Kidney epithelial cell (primary cell): Measurements from ENCODE around the gene B3GNT2. TPM values are rescaled to one million over a fixed set of nuclear protein-coding genes. Genes with fewer than 3 reads are reported as not detected.

Experiments
- DNase-seq: peaks from one replicate; pipeline ENCODE4 v3.0.0-alpha.2; 2010; ENCODE audit warnings: low read depth
- H3K27me3 ChIP-seq: 2 replicates; pipeline ENCODE4 v1.6.0; 2011; ENCODE audit warnings: low read length; ENCODE audit not compliant: control insufficient read depth, insufficient read depth
- H3K36me3 ChIP-seq: 2 replicates; pipeline ENCODE4 v1.5.1; 2011; ENCODE audit warnings: low read length; ENCODE audit not compliant: control insufficient read depth, insufficient read depth
- H3K4me3 ChIP-seq: 2 replicates; pipeline ENCODE4 v1.5.1; 2011; ENCODE audit warnings: low read depth, mild to moderate bottlenecking, control low read depth, low read length
- total RNA-seq: library from RNA; depleted of rRNA; stranded (reverse); fragments of >200 nt; gene quantifications from 2 replicates; pipeline ENCODE4 v1.2.3, GENCODE V29; 2015
- TF ChIP-seq, protein P1 (sequence below): IDR thresholded peaks from 2 replicates; pipeline ENCODE4 v1.5.1; 2011; ENCODE audit warnings: mild to moderate bottlenecking, moderate library complexity, low read length, control low read depth, inconsistent platforms; ENCODE audit not compliant: insufficient read depth, poor library complexity, severe bottlenecking

B3GNT2 gene
- total RNA-seq, 1 donor from 2014 or later: 16.1 TPM

DNA sequence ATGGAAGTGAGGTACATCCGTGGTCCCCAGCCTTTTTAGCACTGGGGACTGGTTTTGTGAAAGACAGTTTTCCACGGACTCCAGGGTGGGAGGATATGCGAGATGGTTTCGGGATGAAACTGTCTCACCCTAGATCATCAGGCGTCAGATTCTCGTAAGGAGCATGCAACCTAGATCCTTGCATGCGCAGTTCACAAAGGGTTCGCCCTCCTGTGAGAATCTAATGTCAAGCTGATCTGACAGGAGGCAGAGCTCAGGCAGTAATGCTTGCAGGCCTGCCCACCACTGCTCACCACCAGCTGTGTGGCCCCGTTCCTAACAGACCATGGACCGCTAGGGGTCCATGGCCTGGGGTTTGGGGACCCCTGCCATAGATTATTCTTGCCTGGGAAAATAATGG, 11.6 kb downstream of the B3GNT2 start:
- TF ChIP-seq, protein P1, sequence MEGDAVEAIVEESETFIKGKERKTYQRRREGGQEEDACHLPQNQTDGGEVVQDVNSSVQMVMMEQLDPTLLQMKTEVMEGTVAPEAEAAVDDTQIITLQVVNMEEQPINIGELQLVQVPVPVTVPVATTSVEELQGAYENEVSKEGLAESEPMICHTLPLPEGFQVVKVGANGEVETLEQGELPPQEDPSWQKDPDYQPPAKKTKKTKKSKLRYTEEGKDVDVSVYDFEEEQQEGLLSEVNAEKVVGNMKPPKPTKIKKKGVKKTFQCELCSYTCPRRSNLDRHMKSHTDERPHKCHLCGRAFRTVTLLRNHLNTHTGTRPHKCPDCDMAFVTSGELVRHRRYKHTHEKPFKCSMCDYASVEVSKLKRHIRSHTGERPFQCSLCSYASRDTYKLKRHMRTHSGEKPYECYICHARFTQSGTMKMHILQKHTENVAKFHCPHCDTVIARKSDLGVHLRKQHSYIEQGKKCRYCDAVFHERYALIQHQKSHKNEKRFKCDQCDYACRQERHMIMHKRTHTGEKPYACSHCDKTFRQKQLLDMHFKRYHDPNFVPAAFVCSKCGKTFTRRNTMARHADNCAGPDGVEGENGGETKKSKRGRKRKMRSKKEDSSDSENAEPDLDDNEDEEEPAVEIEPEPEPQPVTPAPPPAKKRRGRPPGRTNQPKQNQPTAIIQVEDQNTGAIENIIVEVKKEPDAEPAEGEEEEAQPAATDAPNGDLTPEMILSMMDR: no peak
- Histone ChIP-seq H3K4me3 (no peak overlapping the region), H3K36me3 (peaks cover 2% of the 10 kb centered on the region), H3K27me3 (no peaks in the 10 kb centered on the region)
- DNase-seq: no peak

- H3K27me3 ChIP-seq: no peaks in the 10 kb centered on the region
- H3K4me3 ChIP-seq: no peak overlapping the region
- H3K36me3 ChIP-seq: peaks cover 2% of the 10 kb centered on the region
- no peak for DNase-seq
- TF ChIP-seq, protein P1: no peak
Measured at GRCh38 chr2:62208074-62208757, 12.3 kb downstream of the B3GNT2 start.

DNA sequence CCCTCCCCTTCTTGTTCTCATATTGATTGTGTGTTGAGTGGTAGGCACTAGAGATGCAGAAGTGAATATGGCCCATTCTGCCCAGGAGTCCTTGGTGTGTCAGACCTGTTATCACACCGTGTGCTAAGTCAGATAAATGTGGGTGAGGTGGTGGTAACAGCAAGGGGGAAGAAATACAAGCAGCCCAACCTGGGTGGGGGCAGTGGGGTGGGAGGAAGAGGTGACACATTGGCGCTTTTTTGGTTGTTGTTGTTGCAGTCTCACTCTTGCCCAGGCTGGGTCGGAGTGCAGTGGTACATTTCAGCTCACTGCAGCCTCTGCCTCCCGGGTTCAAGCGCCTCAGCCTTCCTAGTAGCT, 12.8 kb downstream of the B3GNT2 start:
- H3K36me3 ChIP-seq: peaks cover 2% of the 10 kb centered on the region
- no peaks in the 10 kb centered on the region for H3K27me3 ChIP-seq
- TF ChIP-seq, protein P1: no peak

DNA sequence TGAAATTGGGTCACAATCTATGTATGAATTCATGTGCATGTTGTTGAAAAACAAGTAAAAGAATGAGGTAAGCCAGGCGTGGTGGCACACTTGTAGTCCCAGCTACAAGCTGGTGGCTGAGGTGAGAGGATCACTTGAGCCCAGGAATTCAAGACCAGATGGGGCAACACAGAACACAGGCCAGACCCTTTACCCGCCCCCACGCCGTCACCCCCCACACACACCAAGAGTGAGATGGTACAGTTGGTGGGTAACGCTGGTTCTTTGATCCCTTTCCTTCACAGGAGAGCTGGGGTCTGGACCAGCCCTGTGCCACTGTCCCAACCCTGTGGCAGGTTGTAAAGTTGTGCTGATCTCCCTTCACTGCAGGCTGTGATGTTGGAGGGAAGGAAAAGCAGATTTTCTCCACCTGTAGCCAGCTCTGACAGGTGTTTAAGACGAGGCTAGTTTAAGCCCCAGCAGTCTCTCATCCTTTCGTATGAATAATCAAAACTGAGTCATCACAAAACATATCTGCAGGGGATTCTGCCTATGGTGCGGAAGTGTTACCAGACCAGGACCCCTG, 13.6 kb downstream of the B3GNT2 start:
- TF ChIP-seq, protein P1: no peak
- Histone ChIP-seq H3K27me3 (no peaks in the 10 kb centered on the region), H3K36me3 (peaks cover 2% of the 10 kb centered on the region), H3K4me3 (no peak overlapping the region)
- no peak for DNase-seq

More for the DNA sequence above, 12.8 kb downstream of the B3GNT2 start:
- no peak overlapping the region for H3K4me3 ChIP-seq
- no peak for DNase-seq

DNA sequence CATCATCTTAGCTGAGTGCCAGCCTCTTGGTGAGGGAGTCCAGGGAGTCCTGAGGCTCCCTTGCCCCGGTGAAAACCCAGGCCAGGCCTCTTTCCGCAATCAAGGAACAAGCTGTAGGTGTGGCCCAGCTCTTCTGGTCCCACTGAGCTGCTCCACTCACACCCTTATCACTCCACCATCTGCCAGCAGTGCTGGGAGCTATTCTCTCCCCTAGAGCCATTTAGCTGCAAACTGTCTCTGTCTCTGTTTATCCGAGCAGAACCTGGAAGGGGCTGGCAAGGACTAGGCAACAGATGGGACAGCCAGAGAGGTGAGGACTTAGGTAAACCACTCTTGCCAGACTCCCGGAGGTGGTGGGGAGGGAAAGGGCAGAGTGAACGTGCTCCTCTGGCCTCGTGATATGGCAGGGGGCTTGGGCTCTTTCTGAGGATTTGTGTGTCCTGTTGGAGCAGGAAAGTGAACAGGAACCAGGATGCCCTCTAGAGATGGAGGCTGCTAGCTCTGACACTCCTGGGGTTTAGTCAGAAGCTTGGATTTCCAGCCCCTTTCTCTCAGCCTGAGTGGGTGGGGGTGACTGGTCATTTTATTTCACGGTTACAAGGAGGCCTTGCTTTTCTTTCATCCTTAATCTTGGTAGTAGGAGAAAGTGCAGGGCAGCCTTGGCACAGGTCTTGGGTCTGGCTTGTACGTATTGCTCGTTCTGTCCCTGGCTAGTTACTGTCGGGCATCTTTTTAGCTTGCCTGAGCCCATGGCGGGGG, 19.6 kb downstream of the B3GNT2 start:
- TF ChIP-seq, protein P1: no peak
- DNase-seq: no peak
- no peak overlapping the region for H3K4me3 ChIP-seq
- H3K36me3 ChIP-seq: no peaks in the 10 kb centered on the region
- H3K27me3 ChIP-seq: no peaks in the 10 kb centered on the region

GRCh38 chr2:62216113-62216512, 20.2 kb downstream of the B3GNT2 start:
- Histone ChIP-seq H3K36me3 (no peaks in the 10 kb centered on the region), H3K4me3 (no peak overlapping the region), H3K27me3 (no peaks in the 10 kb centered on the region)
- TF ChIP-seq, protein P1: no peak
- no peak for DNase-seq
